ENCODE measurements around the gene SDHA. TPM values are rescaled to one million over a fixed set of nuclear protein-coding genes. Genes with fewer than 3 reads are reported as not detected.
"Not testable (repeated sequence)": the region's sequence is repeated elsewhere in the genome, so short reads cannot be mapped to it uniquely, and the experiment has no call there.

Gene SDHA
- total and polyA plus RNA-seq, 9 of the 15 experiments (the other 6 are each of a cell fraction or from before 2014, with no cell fraction given), result 82.9 to 191 (median 130) TPM

- H3K4me3 ChIP-seq; in situ Hi-C loops (cut with MboI); H3K79me2 ChIP-seq (ENCODE audit: control insufficient read depth, insufficient read depth, low read length); DNase-seq (ENCODE audit: extremely low read depth in 1 of 4, low spot score in 3 of 4); H2AFZ ChIP-seq (ENCODE audit: low read depth, low read length); CTCF ChIA-PET (ENCODE audit: low intra/inter-chr PET ratio); H3K27me3 ChIP-seq (ENCODE audit: control insufficient read depth in 2 of 2, insufficient read depth in 2 of 2, low read length in 2 of 2); H3K4me1 ChIP-seq (replicated peaks in 1 of 2; ENCODE audit: control insufficient read depth in 2 of 2, insufficient read depth in 2 of 2, low read length in 2 of 2); H3K9me3 ChIP-seq (replicated peaks; ENCODE audit: control insufficient read depth, insufficient read depth, low read depth, low read length); BruUV-seq (replicated peaks); H3K9ac ChIP-seq (ENCODE audit: insufficient read depth in 1 of 2, low read depth in 2 of 2, low read length in 2 of 2); intact Hi-C loops (cut with micrococcal nuclease); H3K27ac ChIP-seq (ENCODE audit: extremely low read depth, low read depth, low read length); FAIRE-seq; H3K9me1 ChIP-seq (ENCODE audit: control insufficient read depth, insufficient read depth, low read length); POLR2A ChIA-PET; H3K4me2 ChIP-seq (ENCODE audit: insufficient read depth, low read length); ATAC-seq; H4K20me1 ChIP-seq (replicated peaks; ENCODE audit: control insufficient read depth, insufficient read depth, low read length): not testable (repeated sequence)
- H3K36me3 ChIP-seq (ENCODE audit: control insufficient read depth, insufficient read depth, low read length), result peaks cover 82% of the 10 kb centered on the region
- 77% methylated on average over 2 of the region's 9 CpGs for WGBS (ENCODE audit: insufficient coverage, low coverage, missing lambda C conversion rate)
Observed at GRCh38 chr5:250396-250795, 32.3 kb downstream of the SDHA start.

DNA sequence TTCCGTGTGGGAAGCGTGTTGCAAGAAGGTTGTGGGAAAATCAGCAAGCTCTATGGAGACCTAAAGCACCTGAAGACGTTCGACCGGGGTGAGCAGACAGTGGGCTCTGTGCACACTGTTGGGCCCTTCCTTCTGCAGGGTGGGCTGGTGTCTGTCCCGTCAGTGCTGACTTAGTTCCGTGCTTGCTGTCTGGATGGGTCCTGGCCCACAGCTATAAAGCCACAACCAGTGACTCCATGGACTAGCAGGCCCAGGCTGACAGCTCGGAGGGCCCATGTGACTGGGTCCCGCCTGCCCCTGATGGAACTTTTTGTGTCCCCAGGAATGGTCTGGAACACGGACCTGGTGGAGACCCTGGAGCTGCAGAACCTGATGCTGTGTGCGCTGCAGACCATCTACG is 32.9 kb downstream of the SDHA start:
- H3K4me1 ChIP-seq (replicated peaks in 1 of 2; ENCODE audit: control insufficient read depth in 2 of 2, insufficient read depth in 2 of 2, low read length in 2 of 2); H3K4me2 ChIP-seq (ENCODE audit: insufficient read depth, low read length); intact Hi-C loops (cut with micrococcal nuclease); H3K9me3 ChIP-seq (replicated peaks; ENCODE audit: control insufficient read depth, insufficient read depth, low read depth, low read length); FAIRE-seq; DNase-seq (ENCODE audit: extremely low read depth in 1 of 4, low spot score in 3 of 4); in situ Hi-C loops (cut with MboI); ATAC-seq; H3K79me2 ChIP-seq (ENCODE audit: control insufficient read depth, insufficient read depth, low read length); BruUV-seq (replicated peaks); POLR2A ChIA-PET; H2AFZ ChIP-seq (ENCODE audit: low read depth, low read length); H3K27ac ChIP-seq (ENCODE audit: extremely low read depth, low read depth, low read length); H3K4me3 ChIP-seq; H3K27me3 ChIP-seq (ENCODE audit: control insufficient read depth in 2 of 2, insufficient read depth in 2 of 2, low read length in 2 of 2); CTCF ChIA-PET (ENCODE audit: low intra/inter-chr PET ratio); H3K9ac ChIP-seq (ENCODE audit: insufficient read depth in 1 of 2, low read depth in 2 of 2, low read length in 2 of 2); H4K20me1 ChIP-seq (replicated peaks; ENCODE audit: control insufficient read depth, insufficient read depth, low read length); H3K9me1 ChIP-seq (ENCODE audit: control insufficient read depth, insufficient read depth, low read length): not testable (repeated sequence)
- WGBS (ENCODE audit: insufficient coverage, low coverage, missing lambda C conversion rate), result 97% methylated on average over 9 of the region's 12 CpGs
- H3K36me3 ChIP-seq (ENCODE audit: control insufficient read depth, insufficient read depth, low read length), result peaks cover 82% of the 10 kb centered on the region

- H4K20me1 ChIP-seq (replicated peaks; ENCODE audit: control insufficient read depth, insufficient read depth, low read length); POLR2A ChIA-PET; FAIRE-seq; H3K79me2 ChIP-seq (ENCODE audit: control insufficient read depth, insufficient read depth, low read length); BruUV-seq (replicated peaks); H3K4me2 ChIP-seq (ENCODE audit: insufficient read depth, low read length); H3K4me3 ChIP-seq; ATAC-seq; H3K9me1 ChIP-seq (ENCODE audit: control insufficient read depth, insufficient read depth, low read length); in situ Hi-C loops (cut with MboI); CTCF ChIA-PET (ENCODE audit: low intra/inter-chr PET ratio); H2AFZ ChIP-seq (ENCODE audit: low read depth, low read length); H3K4me1 ChIP-seq (replicated peaks in 1 of 2; ENCODE audit: control insufficient read depth in 2 of 2, insufficient read depth in 2 of 2, low read length in 2 of 2); intact Hi-C loops (cut with micrococcal nuclease); DNase-seq (ENCODE audit: extremely low read depth in 1 of 4, low spot score in 3 of 4); H3K27me3 ChIP-seq (ENCODE audit: control insufficient read depth in 2 of 2, insufficient read depth in 2 of 2, low read length in 2 of 2); H3K9me3 ChIP-seq (replicated peaks; ENCODE audit: control insufficient read depth, insufficient read depth, low read depth, low read length); H3K9ac ChIP-seq (ENCODE audit: insufficient read depth in 1 of 2, low read depth in 2 of 2, low read length in 2 of 2); H3K27ac ChIP-seq (ENCODE audit: extremely low read depth, low read depth, low read length): not testable (repeated sequence)
- peaks cover 80% of the 10 kb centered on the region for H3K36me3 ChIP-seq (ENCODE audit: control insufficient read depth, insufficient read depth, low read length)
- 96% methylated on average over 7 of the region's 8 CpGs for WGBS (ENCODE audit: insufficient coverage, low coverage, missing lambda C conversion rate)
Observed at GRCh38 chr5:251538-251937, 33.4 kb downstream of the SDHA start.

GRCh38 chr5:251975-252374 is 33.9 kb downstream of the SDHA start:
- H3K4me3 ChIP-seq; BruUV-seq (replicated peaks); H3K9me3 ChIP-seq (replicated peaks; ENCODE audit: control insufficient read depth, insufficient read depth, low read depth, low read length); H3K79me2 ChIP-seq (ENCODE audit: control insufficient read depth, insufficient read depth, low read length); H3K27me3 ChIP-seq (ENCODE audit: control insufficient read depth in 2 of 2, insufficient read depth in 2 of 2, low read length in 2 of 2); H3K27ac ChIP-seq (ENCODE audit: extremely low read depth, low read depth, low read length); H3K9me1 ChIP-seq (ENCODE audit: control insufficient read depth, insufficient read depth, low read length); H4K20me1 ChIP-seq (replicated peaks; ENCODE audit: control insufficient read depth, insufficient read depth, low read length); H2AFZ ChIP-seq (ENCODE audit: low read depth, low read length); H3K4me2 ChIP-seq (ENCODE audit: insufficient read depth, low read length); DNase-seq (ENCODE audit: extremely low read depth in 1 of 4, low spot score in 3 of 4); FAIRE-seq; intact Hi-C loops (cut with micrococcal nuclease); in situ Hi-C loops (cut with MboI); H3K9ac ChIP-seq (ENCODE audit: insufficient read depth in 1 of 2, low read depth in 2 of 2, low read length in 2 of 2); H3K4me1 ChIP-seq (replicated peaks in 1 of 2; ENCODE audit: control insufficient read depth in 2 of 2, insufficient read depth in 2 of 2, low read length in 2 of 2); POLR2A ChIA-PET; ATAC-seq; CTCF ChIA-PET (ENCODE audit: low intra/inter-chr PET ratio): not testable (repeated sequence)
- peaks cover 80% of the 10 kb centered on the region for H3K36me3 ChIP-seq (ENCODE audit: control insufficient read depth, insufficient read depth, low read length)
- WGBS (ENCODE audit: insufficient coverage, low coverage, missing lambda C conversion rate), result 95% methylated on average over 11 of the region's 11 CpGs

All from K562 (cell line).